GM19372 (cell line): ENCODE measurements around the gene CA10.

Experiments used
- ATAC-seq: cut with Tn5 transposase; IDR thresholded peaks from one replicate; pipeline ENCODE4 v1.9.1; 2021; ENCODE audit warnings: mild to moderate bottlenecking, low read depth, moderate library complexity; ENCODE audit not compliant: unreplicated experiment

Gene CA10

DNA sequence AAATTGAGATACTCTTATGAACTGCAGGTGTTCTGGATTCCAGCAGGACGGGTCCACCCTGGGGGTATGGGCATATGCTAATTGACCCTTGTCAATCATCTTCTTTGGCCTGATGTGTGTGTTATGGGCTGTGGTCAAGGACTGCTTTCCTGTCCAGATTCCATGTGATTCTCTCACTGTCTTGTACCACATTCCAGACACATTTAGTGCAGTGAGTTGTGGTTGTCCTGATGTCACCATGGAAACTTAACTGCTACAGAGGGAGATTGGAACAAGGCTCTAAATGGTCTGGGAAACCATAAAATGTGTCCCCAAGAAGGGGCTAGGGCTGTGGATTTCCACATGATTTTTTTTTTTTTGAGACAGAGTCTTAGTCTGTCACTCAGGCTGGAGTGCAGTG is 530.7 kb downstream of the CA10 start:
- ATAC-seq: no peak

DNA sequence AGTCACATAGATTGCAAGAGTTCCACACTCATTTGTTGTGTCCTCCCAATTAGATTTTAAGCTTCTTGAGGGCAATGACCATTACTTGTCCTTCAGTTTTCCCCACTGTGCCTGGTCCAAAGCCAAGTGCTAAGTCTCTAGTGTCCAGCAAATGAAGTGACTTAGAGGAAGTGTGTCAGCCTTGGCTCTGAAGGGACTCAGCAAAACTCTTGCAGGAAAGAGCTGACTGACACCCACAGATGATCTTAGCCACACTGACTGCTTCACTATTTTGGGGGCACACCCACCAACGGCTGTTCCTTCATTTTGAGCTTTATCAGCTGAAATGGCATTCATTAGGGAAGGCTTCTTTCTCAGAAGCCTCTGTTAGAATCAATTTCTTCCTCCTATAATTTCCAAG is 540.0 kb downstream of the CA10 start:
- no peak for ATAC-seq

DNA sequence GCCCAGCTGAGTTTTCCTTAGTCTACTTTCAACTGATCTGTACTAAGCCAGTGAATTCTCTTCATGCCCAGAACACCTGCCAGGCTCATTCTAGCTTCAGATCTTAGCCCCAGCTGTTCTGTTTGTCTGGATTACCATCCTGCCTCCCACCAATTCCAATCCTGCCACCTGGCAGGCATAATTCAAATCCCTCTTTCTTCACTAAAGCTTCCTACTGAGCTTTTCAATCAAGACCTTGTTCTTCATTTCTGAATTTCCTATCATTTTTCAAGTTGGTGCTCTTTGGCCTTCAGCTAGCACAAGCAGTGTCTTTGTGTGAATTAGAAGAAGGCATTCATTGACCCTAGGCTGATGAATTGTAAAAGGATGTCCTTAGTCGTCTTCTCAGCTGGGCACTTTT is 540.5 kb downstream of the CA10 start:
- no peak for ATAC-seq

DNA sequence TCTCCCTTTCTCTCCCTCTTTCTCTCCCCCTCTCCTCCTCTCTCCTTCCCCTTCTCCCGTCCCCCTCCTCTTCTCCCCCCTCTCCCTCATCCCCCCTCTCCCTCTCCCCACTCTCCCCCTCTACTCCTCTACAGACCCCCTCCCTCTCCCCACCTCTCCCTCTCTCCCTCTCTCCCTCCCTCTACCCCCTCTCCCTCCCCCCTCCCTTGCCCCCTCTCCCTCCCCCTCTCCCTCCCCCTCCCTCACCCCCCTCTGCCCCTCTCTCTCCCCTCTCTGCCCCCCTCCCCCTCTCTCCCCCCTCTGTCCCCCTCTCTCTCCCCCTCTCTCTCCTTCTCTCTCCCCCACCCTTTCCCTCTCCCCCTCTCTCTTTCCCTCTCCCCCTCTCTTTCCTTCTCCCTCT is 545.3 kb downstream of the CA10 start:
- ATAC-seq: no peak

DNA sequence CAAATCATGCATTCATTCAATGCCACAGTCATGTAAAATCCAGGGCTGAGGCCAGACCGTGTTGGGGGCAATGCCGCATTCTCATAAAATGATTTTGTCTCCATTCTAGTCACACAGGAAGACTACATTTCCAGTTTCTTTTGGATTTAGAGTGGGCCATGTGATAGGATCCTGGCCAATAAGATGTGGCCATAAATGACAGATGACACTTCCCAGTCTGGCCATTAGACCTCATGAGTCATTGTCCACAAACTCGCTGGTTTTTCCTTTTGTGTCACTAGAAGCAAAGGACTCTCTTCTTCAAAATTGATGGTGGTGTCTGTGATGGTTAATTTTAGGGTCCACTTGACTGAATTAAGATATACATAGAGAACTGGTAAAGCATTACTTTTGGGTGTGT is 545.8 kb downstream of the CA10 start:
- ATAC-seq: no peak

DNA sequence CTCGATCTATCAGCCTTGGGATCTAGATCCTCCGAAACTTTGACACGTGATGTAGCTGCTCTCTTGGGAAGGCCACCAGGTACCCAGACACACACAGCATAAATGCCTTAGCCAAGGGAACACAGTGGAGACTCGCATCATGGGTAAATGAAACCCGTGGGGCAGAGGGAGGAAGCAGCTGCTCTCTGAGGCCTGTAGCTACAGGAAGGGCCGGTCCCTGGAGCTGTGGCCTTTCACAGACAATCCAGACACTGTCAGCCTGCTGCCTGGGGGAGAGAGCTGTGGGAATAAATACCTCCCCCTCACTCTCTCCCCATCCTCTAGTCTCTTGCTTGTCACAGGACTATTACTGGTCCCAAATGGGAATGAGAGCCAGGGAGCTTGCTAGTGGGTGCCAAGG is 546.9 kb downstream of the CA10 start:
- ATAC-seq: no peak

DNA sequence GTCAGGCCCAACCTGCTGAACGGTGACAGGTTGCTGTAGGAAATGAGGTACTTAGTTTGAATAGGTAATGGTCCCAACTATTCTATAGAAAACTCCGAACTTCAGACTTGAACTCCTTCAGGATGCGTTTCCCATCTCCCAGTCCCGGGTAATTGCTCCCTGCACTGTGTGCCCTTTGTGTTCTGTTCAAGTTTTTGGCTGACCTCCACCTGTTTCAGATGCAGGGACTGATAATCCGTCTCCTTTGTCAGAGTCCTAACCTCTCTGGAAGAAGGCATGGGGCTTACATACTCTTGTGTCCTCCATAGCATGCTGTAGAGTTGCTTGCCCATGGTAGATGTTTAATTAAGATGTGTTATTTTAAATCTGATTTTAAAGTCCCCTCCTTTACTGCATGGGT is 547.7 kb downstream of the CA10 start:
- ATAC-seq: no peak

DNA sequence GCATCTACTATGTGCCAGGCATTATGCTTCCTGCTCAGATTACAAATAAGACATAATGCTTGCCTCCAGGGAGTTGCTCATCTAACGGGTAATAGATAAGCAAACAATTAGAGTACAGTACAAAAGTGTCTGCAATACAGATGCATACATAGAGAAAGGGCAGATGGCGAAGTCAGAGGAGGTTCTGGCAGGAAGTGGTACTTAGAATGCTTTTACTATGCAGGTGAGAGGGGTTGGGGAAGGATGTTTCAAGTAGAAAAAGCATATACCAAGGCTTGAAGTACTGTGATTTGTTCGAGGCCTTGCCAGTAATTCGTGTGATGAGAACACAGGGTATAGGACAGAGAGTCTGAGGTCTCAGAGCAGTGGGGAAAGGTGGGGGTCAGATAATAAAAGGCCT is 548.4 kb downstream of the CA10 start:
- no peak for ATAC-seq

DNA sequence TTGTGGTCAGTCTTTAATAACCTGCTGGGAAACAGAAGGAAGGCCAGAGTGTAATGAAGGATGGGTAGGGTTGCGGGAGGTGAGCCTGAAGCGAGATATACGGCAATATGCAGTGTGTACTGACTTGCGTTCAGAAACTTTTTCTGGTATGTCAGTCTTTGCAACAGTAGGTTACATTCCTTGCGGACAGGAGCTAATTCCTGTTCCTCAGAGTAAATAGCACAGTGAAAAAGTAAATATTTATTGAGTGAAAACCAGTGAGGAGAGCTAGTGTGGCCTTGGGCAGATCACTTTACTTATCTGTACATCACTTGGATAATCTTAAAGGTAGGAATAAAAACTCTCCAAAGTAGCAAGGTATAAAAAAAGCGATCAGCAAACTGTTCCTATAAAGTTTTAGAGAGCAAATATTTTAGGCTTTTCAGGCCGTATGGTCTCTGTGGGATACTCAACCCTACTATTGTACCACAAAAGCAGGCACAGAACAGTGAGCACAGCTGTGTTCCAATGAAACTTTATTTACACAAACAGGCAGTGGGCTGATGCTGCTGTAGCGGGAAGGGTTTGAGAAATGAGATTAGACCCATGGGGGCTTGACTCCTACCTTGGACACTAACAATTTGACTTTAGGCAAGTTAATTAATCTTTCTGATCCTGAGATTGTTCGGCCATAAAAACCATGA is 550.1 kb downstream of the CA10 start:
- ATAC-seq: no peak

DNA sequence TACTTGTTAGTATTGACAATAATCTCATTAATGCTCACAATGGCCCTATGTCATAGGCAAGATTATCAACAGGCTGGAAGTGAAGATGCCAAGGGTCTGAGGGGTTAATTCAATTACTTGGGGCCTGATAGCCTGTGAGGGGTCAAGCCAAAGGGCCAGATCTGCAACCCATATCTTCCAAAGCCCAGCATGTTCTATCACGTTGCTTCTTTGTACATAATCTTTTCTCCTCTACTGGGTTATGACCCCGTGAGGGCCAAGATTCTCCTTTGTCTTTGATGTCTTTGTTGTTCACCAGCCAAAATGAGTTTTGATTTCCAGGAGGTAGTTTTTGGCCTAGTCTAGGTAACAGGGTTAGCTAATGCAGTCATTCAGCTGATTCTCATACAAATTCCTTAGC is 551.0 kb downstream of the CA10 start:
- ATAC-seq: no peak

DNA sequence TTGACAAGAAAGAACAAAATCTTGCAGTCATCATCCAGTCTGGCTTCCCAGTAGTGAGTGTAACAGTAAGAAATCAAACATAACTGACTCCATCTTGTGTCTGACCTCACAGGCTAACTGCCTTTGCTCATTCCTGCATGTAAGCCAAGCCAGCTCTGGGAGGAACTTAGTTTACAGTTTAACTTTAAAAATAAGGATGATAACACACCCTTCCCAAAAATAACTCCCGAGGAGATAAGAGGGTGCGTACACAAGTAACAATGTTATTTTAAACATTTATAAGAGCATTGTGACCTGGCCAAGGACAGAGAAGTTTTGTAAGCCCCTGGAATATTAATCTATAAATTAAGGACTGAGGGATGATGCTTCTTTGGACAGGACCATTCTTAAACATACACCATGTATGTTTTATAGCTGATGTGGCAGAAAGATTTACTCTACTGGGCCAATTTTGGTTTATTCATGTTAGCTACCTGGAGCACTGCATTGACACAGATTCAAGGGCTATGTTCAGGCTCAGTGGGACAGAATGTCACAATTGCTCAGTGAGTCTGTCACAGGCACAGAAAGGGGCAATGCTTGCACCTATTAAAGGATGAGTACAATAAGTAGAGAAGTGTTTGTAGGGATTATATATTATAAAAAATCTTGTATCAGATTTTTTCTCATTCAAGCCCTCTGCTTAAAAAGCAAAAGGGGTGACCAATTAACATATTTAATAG is 554.1 kb downstream of the CA10 start:
- ATAC-seq: no peak

DNA sequence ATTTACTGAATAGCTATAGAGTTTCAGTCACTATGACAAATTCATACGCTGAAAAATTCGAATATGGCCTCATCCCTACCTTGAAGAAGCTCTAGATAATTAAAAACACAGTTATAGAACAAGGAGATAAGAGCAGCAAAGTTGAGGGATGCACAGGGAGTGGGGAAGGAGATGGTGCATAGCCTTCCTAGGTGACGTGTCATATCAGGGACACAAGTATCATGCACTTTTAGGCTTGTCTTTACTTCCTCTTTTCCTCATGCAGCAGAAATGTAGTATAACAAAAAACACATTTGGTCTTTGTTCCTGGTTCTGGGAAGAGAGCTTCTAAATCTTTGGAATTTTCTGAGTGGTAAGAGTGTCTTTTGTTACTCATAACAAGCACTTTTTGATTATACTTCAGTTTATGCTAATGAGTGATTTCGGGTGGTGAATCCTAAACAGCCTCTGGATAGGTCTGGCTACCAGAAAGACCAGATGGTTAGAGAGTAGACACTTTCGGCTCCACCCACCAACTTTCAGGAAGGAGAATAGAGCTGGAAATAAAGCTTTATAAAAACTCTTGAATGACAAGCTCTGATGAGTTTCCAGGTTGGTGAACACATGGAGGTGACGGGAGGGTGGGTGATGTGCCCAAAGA is 556.8 kb downstream of the CA10 start:
- no peak for ATAC-seq

DNA sequence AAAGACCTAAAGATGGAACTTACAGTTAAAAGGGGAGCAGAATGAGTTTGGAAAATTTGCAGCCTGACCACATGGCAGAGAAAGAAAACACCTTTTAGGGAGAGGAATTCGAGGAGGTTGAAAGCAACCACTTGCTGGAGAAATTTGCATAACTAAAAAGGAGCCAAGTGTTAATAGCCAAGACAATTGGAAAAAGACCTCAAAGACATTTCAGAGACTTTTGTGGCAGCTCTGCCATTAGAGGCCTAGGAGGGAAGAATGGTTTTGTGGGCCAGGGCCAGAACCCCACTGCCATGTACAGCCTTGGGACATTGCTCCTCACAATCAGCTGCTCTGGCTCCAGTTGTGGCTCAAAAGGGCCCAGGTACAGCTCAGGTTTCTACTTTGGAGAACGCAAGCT is 559.7 kb downstream of the CA10 start:
- no peak for ATAC-seq

DNA sequence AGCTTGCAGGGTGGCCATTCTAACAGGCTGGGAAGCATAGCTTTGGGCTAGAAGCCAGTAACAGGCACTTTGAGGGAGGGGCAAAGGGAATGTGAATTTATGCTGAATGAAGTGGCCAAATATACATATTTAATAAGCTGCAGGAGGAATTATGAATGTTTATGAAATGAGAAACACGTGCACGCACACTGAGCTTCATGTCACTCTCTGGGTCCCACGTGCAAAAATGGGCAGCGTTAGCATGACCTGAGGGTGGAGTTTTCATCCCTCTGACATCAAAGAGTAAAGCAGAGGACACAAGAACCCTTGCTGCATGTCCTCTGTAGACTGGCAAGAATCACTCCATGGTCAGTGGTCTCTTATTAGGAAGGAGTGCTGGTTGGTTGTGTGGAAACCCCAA is 561.2 kb downstream of the CA10 start:
- ATAC-seq: no peak

DNA sequence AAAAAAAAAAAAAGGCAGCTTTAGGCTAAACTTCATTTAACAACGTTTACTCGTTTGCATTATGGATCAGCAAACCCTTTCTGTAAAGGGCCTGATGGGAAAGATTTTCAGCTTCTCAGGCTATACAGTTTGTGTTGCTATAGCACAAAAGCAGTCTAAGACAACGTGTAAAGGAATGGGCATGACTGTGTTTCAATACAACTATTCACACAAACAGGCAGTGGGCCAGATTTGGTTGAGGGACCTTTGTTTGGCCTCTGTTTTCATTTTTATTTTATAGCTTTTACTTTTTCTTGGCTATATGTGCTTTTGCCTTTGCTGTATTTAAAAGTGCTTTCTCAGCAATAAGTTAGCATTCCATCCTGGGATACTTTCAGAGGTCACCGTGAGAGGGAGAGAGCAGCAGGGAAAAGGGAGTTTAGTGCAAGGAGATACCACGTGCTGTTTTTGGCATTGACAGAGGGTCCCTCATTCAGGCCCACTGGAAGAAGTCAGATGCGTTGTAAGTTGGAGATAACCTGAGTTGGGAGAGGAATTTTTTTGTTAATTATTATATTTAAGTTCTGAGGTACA is 562.6 kb downstream of the CA10 start:
- no peak for ATAC-seq

DNA sequence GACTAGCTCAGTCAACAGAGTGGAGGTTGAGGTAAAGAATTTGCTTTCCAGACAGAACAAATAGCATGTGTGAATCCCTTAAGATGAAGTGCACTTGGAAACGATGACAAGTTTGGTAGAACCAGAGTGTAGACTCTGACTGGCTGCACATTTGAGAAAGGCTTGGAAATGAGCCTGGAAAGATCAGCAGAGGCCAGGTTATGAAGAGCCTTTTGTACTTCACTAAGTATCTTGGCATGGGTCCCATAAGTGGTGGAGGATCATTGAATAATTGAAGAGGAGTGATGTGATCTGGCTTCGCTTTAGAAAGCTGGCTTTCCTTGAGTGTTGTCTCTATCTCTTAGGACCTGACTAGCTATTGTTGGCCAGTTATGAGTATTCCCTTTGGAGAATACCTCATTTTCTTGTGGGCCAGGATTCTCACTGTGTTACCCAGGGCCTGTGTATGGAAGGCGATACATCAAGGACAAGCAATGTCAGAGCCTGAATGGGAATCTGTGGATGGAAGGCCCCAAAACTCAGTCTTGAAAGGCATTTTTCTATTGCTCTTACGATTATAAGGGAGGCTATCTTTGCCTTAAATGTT is 568.4 kb downstream of the CA10 start:
- no peak for ATAC-seq

DNA sequence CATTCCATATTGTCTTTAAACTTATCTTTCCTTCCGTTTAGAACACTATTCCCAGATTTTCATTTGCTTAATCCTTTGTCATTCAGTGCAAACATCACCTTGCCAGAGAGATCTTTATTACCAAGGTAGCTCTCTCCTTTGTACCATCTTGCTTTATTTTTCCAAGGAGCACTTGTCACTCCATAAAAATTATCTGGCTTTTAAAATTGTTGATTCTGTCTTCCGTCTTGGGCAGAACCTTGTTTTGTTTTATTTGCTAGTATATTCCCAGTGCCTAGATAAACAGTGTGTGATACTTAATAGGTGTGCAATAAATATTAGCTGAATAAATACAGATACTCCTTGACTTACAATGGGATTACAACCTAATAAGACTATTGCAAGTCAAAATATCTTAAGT is 570.5 kb downstream of the CA10 start:
- no peak for ATAC-seq

DNA sequence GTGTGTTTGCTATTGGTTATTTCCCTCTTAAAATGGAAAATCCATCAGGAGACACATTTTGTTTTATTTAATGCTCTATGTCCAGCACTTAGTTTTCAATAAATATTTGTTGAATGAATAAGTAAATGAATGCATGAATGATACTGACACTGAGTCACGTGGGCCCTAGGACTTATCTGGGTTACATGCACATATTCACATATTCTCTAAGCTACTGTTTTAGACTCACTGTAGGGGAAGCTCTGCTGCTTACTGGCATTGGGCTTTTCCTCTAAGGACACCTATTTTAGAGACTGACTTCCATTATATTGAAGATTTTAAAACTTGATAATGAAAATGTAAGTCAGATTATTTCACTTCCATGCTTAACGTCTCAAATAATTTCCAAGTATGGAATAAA is 571.0 kb downstream of the CA10 start:
- no peak for ATAC-seq

DNA sequence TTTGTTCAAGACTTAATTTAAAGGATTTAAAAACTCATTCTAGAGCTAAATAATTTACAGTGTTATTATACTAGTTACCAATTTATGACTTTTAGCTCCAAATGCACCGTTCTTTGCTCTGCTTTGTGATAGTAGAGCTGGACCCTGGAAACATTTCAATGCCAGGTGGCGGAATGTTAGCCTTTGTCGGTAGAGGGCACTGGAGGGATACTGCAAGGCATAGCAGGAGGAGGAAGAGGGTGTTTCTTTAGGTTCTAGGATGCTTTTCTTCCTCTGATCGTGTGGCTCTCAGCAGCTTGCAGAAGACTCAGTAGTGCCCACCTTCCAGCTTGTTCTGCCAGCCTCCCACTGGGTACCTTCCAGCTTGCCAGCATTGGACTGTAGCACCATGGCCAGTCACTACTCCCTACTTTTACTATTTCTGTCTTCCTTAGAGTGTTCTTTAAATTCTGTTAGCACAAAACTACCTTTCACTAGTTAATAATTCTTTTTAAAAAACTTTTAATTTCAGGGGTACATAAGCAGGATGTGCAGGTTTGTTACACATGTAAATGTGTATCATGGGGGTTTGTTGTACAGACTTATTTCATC is 572.9 kb downstream of the CA10 start:
- no peak for ATAC-seq

DNA sequence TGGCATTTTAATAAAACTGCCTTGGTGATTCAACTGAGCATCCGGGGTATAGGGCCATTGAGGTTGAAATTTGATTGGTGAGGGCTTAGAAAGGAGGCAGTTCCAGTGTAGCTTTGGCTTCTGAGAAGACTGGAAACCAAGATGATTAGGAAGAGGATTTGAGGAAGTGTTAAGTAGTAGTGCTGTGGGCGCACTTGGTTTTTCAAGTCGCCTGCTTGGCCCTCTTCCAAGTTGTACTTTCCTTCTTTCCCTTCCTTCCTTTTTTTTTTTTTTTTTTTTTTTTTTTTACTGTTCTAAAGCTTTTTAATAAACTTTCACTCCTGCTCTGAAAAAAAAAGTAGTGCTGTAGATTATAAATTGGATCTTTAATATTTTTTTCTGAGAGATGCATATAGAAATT is 577.6 kb downstream of the CA10 start:
- ATAC-seq: no peak
